Fibroblast of lung (primary cell): ENCODE results near the gene LGR4.

Experiments
- CTCF ChIP-seq, 2 donors: IDR thresholded peaks in 1 of 2; conservative IDR thresholded peaks in 1 of 2; 1 replicate in 1 of 2; 2 replicates in 1 of 2; pipeline ENCODE4 v1.5.1; 2011 to 2012; ENCODE audit warnings: low read length in 2 of 2, control low read depth in 1 of 2, inconsistent platforms in 1 of 2, low read depth in 1 of 2, mild to moderate bottlenecking in 1 of 2
- EZH2 ChIP-seq: IDR thresholded peaks from 2 replicates; pipeline ENCODE4 v1.5.1; 2012; ENCODE audit warnings: low read length, control low read depth, mild to moderate bottlenecking; ENCODE audit errors: missing control alignments

- TF ChIP-seq EZH2 = no peak
- TF ChIP-seq CTCF (conservative IDR thresholded peaks at IDR 0.05 in 1 of 2, IDR thresholded peaks at IDR 0.05 in 1 of 2; ENCODE audit: low read depth in 1 of 2, low read length in 2 of 2) = no peak
These were observed 86.3 kb downstream of the LGR4 start for GRCh38 chr11:27386181-27386845.
